ENCODE measurements around the gene DSCAML1. TPM values are rescaled to one million over a fixed set of nuclear protein-coding genes. Genes with fewer than 3 reads are reported as not detected.

The DSCAML1 gene
- total and polyA plus RNA-seq, 10 of the 15 experiments (the other 5 are each of a cell fraction or from before 2014, with no cell fraction given), result 0.03 to 0.18 (median 0.06) TPM; not detected in 1

DNA sequence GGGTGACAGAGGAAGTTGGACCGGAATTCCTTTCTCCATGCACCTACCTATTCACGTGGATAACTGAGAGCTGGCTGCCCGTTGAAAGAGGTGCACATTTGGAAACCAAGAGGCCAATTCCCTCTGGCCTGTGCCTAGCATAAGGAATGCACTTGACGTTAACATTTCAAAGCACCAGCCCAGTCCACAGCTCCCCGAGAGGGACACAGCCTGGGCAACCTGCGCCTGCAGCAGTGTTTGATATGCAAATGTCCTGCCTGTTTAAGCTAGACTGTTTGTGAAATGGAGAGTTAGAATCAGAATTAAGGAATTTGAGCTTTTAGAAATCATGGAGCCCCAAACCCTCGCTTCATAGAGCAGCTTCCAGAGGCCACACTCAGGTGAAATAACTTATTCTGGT is 126.1 kb downstream of the DSCAML1 start:
- no peak overlapping the region for H3K4me3 ChIP-seq
- H3K4me1 ChIP-seq (ENCODE audit: control insufficient read depth, insufficient read depth, low read length), result no peaks in the 10 kb centered on the region
- H3K4me2 ChIP-seq (ENCODE audit: control insufficient read depth, insufficient read depth), result no peak overlapping the region
- POLR2A ChIA-PET, result no interaction called here
- BruUV-seq (replicated peaks), result no TSS peak
- in situ Hi-C loops (cut with MboI), result no loop called here
- no peak overlapping the region for H2AFZ ChIP-seq (ENCODE audit: control insufficient read depth, low read depth, low read length)
- 19% methylated on average over 7 of the region's 7 CpGs for WGBS (ENCODE audit: insufficient coverage, insufficient replicate concordance, low lambda C conversion rate, missing lambda C conversion rate)
- RAD21 ChIA-PET (ENCODE audit: unreplicated experiment), result no interaction called here
- ATAC-seq, result no peak
- H3K9me3 ChIP-seq (replicated peaks; ENCODE audit: control insufficient read depth, insufficient read depth, low read length), result no peaks in the 10 kb centered on the region
- H3K27me3 ChIP-seq (replicated peaks in 1 of 2; ENCODE audit: control insufficient read depth in 2 of 2, insufficient read depth in 2 of 2, low read length in 1 of 2), result peaks cover 7% of the 10 kb centered on the region in 2 experiments; a peak in 3 of 4 replicates
- no peaks in the 10 kb centered on the region for H3K79me2 ChIP-seq (ENCODE audit: control insufficient read depth, insufficient read depth, low read length)
- no peak for DNase-seq (ENCODE audit: low read depth, low spot score)
- no peaks in the 10 kb centered on the region for H3K36me3 ChIP-seq (ENCODE audit: control insufficient read depth in 2 of 2, insufficient read depth in 2 of 2, low read length in 1 of 2)
- SMC1A ChIA-PET (ENCODE audit: uncharacterized antibody, unreplicated experiment), result no interaction called here
- H4K20me1 ChIP-seq (ENCODE audit: control insufficient read depth, insufficient read depth), result no peaks in the 10 kb centered on the region
- no peak for FAIRE-seq
- intact Hi-C loops (cut with micrococcal nuclease; ENCODE audit: unreplicated experiment), result no loop called here
- CTCF ChIA-PET, result no interaction called here
- no peak for TF ChIP-seq NFXL1 (IDR thresholded peaks at IDR 0.05; ENCODE audit: borderline replicate concordance)
- no peak for TF ChIP-seq SIN3A (IDR thresholded peaks at IDR 0.05; ENCODE audit: low read depth, low read length)
- TF ChIP-seq CREB1 (IDR thresholded peaks at IDR 0.05; ENCODE audit: low read depth), result no peak
- no peak for TF ChIP-seq LARP7 (IDR thresholded peaks at IDR 0.05)
- TF ChIP-seq, protein P1, sequence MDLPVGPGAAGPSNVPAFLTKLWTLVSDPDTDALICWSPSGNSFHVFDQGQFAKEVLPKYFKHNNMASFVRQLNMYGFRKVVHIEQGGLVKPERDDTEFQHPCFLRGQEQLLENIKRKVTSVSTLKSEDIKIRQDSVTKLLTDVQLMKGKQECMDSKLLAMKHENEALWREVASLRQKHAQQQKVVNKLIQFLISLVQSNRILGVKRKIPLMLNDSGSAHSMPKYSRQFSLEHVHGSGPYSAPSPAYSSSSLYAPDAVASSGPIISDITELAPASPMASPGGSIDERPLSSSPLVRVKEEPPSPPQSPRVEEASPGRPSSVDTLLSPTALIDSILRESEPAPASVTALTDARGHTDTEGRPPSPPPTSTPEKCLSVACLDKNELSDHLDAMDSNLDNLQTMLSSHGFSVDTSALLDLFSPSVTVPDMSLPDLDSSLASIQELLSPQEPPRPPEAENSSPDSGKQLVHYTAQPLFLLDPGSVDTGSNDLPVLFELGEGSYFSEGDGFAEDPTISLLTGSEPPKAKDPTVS (IDR thresholded peaks at IDR 0.05; ENCODE audit: low read depth, low read length), result no peak
- TF ChIP-seq BHLHE40 (IDR thresholded peaks at IDR 0.05; ENCODE audit: borderline replicate concordance in 1 of 2, low read depth in 2 of 2, low read length in 1 of 2), result no peak
- TF ChIP-seq ZNF24 (IDR thresholded peaks at IDR 0.05), result no peak
- TF ChIP-seq BCL11A (IDR thresholded peaks at IDR 0.05; ENCODE audit: low read depth, low read length), result no peak
- no peak for TF ChIP-seq CREM (IDR thresholded peaks at IDR 0.05; ENCODE audit: low read depth)
- TF ChIP-seq, protein P2, sequence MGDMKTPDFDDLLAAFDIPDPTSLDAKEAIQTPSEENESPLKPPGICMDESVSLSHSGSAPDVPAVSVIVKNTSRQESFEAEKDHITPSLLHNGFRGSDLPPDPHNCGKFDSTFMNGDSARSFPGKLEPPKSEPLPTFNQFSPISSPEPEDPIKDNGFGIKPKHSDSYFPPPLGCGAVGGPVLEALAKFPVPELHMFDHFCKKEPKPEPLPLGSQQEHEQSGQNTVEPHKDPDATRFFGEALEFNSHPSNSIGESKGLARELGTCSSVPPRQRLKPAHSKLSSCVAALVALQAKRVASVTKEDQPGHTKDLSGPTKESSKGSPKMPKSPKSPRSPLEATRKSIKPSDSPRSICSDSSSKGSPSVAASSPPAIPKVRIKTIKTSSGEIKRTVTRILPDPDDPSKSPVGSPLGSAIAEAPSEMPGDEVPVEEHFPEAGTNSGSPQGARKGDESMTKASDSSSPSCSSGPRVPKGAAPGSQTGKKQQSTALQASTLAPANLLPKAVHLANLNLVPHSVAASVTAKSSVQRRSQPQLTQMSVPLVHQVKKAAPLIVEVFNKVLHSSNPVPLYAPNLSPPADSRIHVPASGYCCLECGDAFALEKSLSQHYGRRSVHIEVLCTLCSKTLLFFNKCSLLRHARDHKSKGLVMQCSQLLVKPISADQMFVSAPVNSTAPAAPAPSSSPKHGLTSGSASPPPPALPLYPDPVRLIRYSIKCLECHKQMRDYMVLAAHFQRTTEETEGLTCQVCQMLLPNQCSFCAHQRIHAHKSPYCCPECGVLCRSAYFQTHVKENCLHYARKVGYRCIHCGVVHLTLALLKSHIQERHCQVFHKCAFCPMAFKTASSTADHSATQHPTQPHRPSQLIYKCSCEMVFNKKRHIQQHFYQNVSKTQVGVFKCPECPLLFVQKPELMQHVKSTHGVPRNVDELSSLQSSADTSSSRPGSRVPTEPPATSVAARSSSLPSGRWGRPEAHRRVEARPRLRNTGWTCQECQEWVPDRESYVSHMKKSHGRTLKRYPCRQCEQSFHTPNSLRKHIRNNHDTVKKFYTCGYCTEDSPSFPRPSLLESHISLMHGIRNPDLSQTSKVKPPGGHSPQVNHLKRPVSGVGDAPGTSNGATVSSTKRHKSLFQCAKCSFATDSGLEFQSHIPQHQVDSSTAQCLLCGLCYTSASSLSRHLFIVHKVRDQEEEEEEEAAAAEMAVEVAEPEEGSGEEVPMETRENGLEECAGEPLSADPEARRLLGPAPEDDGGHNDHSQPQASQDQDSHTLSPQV (IDR thresholded peaks at IDR 0.05), result no peak
- no peak for TF ChIP-seq BRCA1 (IDR thresholded peaks at IDR 0.05; ENCODE audit: low read depth, low read length)
- TF ChIP-seq, protein P3, sequence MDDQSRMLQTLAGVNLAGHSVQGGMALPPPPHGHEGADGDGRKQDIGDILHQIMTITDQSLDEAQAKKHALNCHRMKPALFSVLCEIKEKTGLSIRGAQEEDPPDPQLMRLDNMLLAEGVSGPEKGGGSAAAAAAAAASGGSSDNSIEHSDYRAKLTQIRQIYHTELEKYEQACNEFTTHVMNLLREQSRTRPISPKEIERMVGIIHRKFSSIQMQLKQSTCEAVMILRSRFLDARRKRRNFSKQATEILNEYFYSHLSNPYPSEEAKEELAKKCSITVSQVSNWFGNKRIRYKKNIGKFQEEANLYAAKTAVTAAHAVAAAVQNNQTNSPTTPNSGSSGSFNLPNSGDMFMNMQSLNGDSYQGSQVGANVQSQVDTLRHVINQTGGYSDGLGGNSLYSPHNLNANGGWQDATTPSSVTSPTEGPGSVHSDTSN (IDR thresholded peaks at IDR 0.05; ENCODE audit: insufficient replicate concordance, low read depth, low read length), result no peak
- TF ChIP-seq HCFC1 (IDR thresholded peaks at IDR 0.05; ENCODE audit: low read length), result no peak
- no peak for TF ChIP-seq MXI1 (IDR thresholded peaks at IDR 0.05; ENCODE audit: low read depth, low read length)
- no peak for TF ChIP-seq NR2C1 (IDR thresholded peaks at IDR 0.05)
- no peak for TF ChIP-seq MTA2 (IDR thresholded peaks at IDR 0.05; ENCODE audit: low read depth)
- no peak for TF ChIP-seq NR2C2 (IDR thresholded peaks at IDR 0.05; ENCODE audit: borderline replicate concordance, control insufficient read depth, insufficient read length, low read depth)
- TF ChIP-seq STAT3 (IDR thresholded peaks at IDR 0.05; ENCODE audit: low read depth, low read length), result no peak
- no peak overlapping the region for H3K27ac ChIP-seq (ENCODE audit: control insufficient read depth, insufficient read depth)
- H3K9ac ChIP-seq (ENCODE audit: control insufficient read depth, insufficient read depth, low read length), result no peak overlapping the region

All from GM12878 (cell line).